ENCODE measurements around the gene TRAF2.

DNA sequence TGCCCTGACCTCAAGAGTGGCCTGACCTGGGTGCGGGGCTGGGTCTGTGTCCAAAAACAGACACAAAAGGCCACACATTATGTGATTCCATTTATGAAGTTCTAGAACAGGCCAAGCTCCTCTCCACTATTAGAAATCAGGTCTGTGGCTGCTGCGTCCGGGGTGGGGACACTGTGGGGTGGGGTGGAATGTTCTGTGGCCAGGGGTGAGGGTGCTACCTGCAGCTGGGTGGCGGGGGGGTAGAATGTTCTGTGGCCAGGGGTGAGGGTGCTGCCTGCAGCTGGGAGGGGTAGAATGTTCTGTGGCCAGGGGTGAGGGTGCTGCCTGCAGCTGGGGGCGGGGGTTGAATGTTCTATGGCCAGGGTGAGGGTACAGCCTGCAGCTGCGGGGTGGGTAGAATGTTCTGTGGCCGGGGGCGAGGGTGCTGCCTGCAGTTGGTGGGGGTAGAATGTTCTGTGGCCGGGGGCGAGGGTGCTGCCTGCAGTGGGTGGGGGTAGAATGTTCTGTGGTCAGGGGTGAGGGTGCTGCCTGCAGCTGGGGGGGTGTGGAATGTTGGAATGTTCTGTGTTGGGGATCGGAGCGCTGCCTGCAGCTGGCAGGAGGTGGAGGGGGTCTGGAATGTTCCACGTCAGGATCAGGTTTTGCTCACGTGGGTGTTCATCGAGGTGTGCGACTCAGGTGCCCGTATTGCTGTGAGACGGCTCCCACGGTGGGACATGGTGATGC lies 74.1 kb downstream of the TRAF2 start:
- TF ChIP-seq, protein P1, sequence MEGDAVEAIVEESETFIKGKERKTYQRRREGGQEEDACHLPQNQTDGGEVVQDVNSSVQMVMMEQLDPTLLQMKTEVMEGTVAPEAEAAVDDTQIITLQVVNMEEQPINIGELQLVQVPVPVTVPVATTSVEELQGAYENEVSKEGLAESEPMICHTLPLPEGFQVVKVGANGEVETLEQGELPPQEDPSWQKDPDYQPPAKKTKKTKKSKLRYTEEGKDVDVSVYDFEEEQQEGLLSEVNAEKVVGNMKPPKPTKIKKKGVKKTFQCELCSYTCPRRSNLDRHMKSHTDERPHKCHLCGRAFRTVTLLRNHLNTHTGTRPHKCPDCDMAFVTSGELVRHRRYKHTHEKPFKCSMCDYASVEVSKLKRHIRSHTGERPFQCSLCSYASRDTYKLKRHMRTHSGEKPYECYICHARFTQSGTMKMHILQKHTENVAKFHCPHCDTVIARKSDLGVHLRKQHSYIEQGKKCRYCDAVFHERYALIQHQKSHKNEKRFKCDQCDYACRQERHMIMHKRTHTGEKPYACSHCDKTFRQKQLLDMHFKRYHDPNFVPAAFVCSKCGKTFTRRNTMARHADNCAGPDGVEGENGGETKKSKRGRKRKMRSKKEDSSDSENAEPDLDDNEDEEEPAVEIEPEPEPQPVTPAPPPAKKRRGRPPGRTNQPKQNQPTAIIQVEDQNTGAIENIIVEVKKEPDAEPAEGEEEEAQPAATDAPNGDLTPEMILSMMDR (IDR thresholded peaks at IDR 0.05): no peak
- TF ChIP-seq POLR2A (IDR thresholded peaks at IDR 0.05): no peak

All from tibial nerve (tissue), 3 donors.